H9 (cell line): Measurements from ENCODE around the gene WRAP73. TPM values are rescaled to one million over a fixed set of nuclear protein-coding genes. Genes with fewer than 3 reads are reported as not detected.

Experiments used
- DNase-seq: peaks from one replicate; pipeline ENCODE4 v3.0.0-alpha.2; 2017
- H2AFZ ChIP-seq: one replicate; pipeline ENCODE4 v1.6.1; 2013; ENCODE audit warnings: mild to moderate bottlenecking, low read length, control low read depth, moderate library complexity
- H2AK5ac ChIP-seq: 2 replicates; pipeline ENCODE4 v1.6.1; 2013; ENCODE audit warnings: low read length, control low read depth, mixed read lengths; ENCODE audit not compliant: insufficient read length
- H2BK120ac ChIP-seq: one replicate; pipeline ENCODE4 v1.6.1; 2013; ENCODE audit warnings: low read depth, mild to moderate bottlenecking, low read length, control low read depth, inconsistent platforms; ENCODE audit not compliant: poor library complexity, severe bottlenecking
- H2BK12ac ChIP-seq: 2 replicates; pipeline ENCODE4 v1.6.1; 2013; ENCODE audit warnings: low read length, control low read depth, mixed read lengths, low read depth; ENCODE audit not compliant: insufficient read length
- H2BK15ac ChIP-seq: 2 replicates; pipeline ENCODE4 v1.6.1; 2013; ENCODE audit warnings: low read depth, low read length, control low read depth
- H2BK20ac ChIP-seq: one replicate; pipeline ENCODE4 v1.6.1; 2013; ENCODE audit warnings: low read depth, mild to moderate bottlenecking, low read length, control low read depth, inconsistent platforms; ENCODE audit not compliant: poor library complexity, severe bottlenecking
- H2BK5ac ChIP-seq: 2 replicates; pipeline ENCODE4 v1.6.1; 2013; ENCODE audit warnings: low read length, control low read depth, mixed read lengths; ENCODE audit not compliant: insufficient read length
- H3K14ac ChIP-seq: 2 replicates; pipeline ENCODE4 v1.6.1; 2013; ENCODE audit warnings: low read length, control low read depth; ENCODE audit not compliant: insufficient read depth
- H3K18ac ChIP-seq: 2 replicates; pipeline ENCODE4 v1.6.1; 2013; ENCODE audit warnings: low read depth, mild to moderate bottlenecking, mixed read lengths, low read length, control low read depth; ENCODE audit not compliant: insufficient read length
- H3K23ac ChIP-seq: 2 replicates; pipeline ENCODE4 v1.6.1; 2013; ENCODE audit warnings: low read length, control low read depth, mixed read lengths, low read depth; ENCODE audit not compliant: insufficient read length
- H3K23me2 ChIP-seq: 2 replicates; pipeline ENCODE4 v1.6.1; 2013; ENCODE audit warnings: low read depth, mild to moderate bottlenecking, mixed read lengths, low read length, control low read depth; ENCODE audit not compliant: insufficient read length, poor library complexity, severe bottlenecking
- H3K27ac ChIP-seq: 2 replicates; pipeline ENCODE4 v1.5.1; 2013; ENCODE audit warnings: low read length, control low read depth, mixed read lengths, low read depth; ENCODE audit not compliant: insufficient read length
- H3K27me3 ChIP-seq: 2 replicates; pipeline ENCODE4 v1.6.1; 2013; ENCODE audit warnings: low read length, control low read depth, inconsistent platforms; ENCODE audit not compliant: insufficient read depth
- H3K4ac ChIP-seq: 2 replicates; pipeline ENCODE4 v1.6.1; 2013; ENCODE audit warnings: low read depth, mild to moderate bottlenecking, control low read depth, inconsistent platforms, low read length, moderate library complexity
- H3K4me1 ChIP-seq: 2 replicates; pipeline ENCODE4 v1.6.1; 2013; ENCODE audit warnings: low read length, control low read depth, inconsistent platforms; ENCODE audit not compliant: insufficient read depth
- H3K4me2 ChIP-seq: 2 replicates; pipeline ENCODE4 v1.6.1; 2013; ENCODE audit warnings: low read length, control low read depth, mixed read lengths; ENCODE audit not compliant: insufficient read length, insufficient read depth
- H3K56ac ChIP-seq: 2 replicates; pipeline ENCODE4 v1.6.1; 2013; ENCODE audit warnings: low read depth, mild to moderate bottlenecking, mixed read lengths, low read length, control low read depth; ENCODE audit not compliant: insufficient read length
- H3K79me1 ChIP-seq: 2 replicates; pipeline ENCODE4 v1.6.1; 2013; ENCODE audit warnings: low read depth, mild to moderate bottlenecking, moderate library complexity, low read length, control low read depth, inconsistent platforms; ENCODE audit not compliant: insufficient read depth, poor library complexity, severe bottlenecking
- H3K79me2 ChIP-seq: 2 replicates; pipeline ENCODE4 v1.6.1; 2013; ENCODE audit warnings: low read length, control low read depth, inconsistent platforms; ENCODE audit not compliant: insufficient read depth
- H3K9ac ChIP-seq: 2 replicates; pipeline ENCODE4 v1.6.1; 2013; ENCODE audit warnings: low read length, control low read depth, mixed read lengths; ENCODE audit not compliant: insufficient read length; ENCODE audit errors: extremely low read depth
- H3K9me3 ChIP-seq: one replicate; pipeline ENCODE4 v1.6.1; 2013; ENCODE audit warnings: low read depth, low read length, inconsistent platforms; ENCODE audit not compliant: control insufficient read depth
- H3T11ph ChIP-seq: one replicate; pipeline ENCODE4 v1.6.1; 2013; ENCODE audit warnings: mild to moderate bottlenecking, low read length, control low read depth, inconsistent platforms
- H4K20me1 ChIP-seq: one replicate; pipeline ENCODE4 v1.6.1; 2013; ENCODE audit not compliant: control insufficient read depth, insufficient read length, insufficient read depth
- H4K5ac ChIP-seq: 2 replicates; pipeline ENCODE4 v1.6.1; 2013; ENCODE audit warnings: low read depth, mild to moderate bottlenecking, mixed read lengths, low read length, control low read depth; ENCODE audit not compliant: insufficient read length
- H4K8ac ChIP-seq: replicated peaks from 2 replicates; pipeline ENCODE4 v1.6.1; 2013; ENCODE audit warnings: low read length, control low read depth, mixed read lengths, low read depth; ENCODE audit not compliant: insufficient read length
- H4K91ac ChIP-seq: 2 replicates; pipeline ENCODE4 v1.6.1; 2013; ENCODE audit warnings: low read depth, mild to moderate bottlenecking, moderate library complexity, mixed read lengths, low read length, control low read depth; ENCODE audit not compliant: insufficient read length
- H3K27ac Mint-ChIP-seq, 3 experiments: 2 replicates in 2 of 3; 3 replicates in 1 of 3; pipeline ENCODE4 v1.8.0; 2020 to 2021; ENCODE audit warnings: mixed read lengths in 3 of 3, mild to moderate bottlenecking in 1 of 3, moderate library complexity in 1 of 3
- H3K27me3 Mint-ChIP-seq: 2 replicates; pipeline ENCODE4 v1.8.0; 2021; ENCODE audit warnings: low read depth, mild to moderate bottlenecking, moderate library complexity, mixed read lengths
- H3K36me3 Mint-ChIP-seq, 3 experiments: 2 replicates in 2 of 3; 3 replicates in 1 of 3; pipeline ENCODE4 v1.8.0; 2020 to 2021; ENCODE audit warnings: low read depth in 3 of 3, mixed read lengths in 3 of 3; ENCODE audit not compliant: insufficient read depth in 1 of 3
- H3K4me1 Mint-ChIP-seq, 2 experiments: 2 replicates each; pipeline ENCODE4 v1.8.0; 2020; ENCODE audit warnings: mixed read lengths in 2 of 2
- H3K4me3 Mint-ChIP-seq, 2 experiments: 2 replicates in 1 of 2; 3 replicates in 1 of 2; pipeline ENCODE4 v1.8.0; 2020 to 2021; ENCODE audit warnings: mild to moderate bottlenecking in 2 of 2, mixed read lengths in 2 of 2, moderate library complexity in 1 of 2
- H3K9me3 Mint-ChIP-seq, 2 experiments: 2 replicates in 1 of 2; 3 replicates in 1 of 2; pipeline ENCODE4 v1.8.0; 2020; ENCODE audit warnings: mild to moderate bottlenecking in 2 of 2, mixed read lengths in 2 of 2, moderate library complexity in 1 of 2
- WGBS: extraction: QIAGEN DNeasy Blood & Tissue Kit; methylation state at CpG from one replicate; pipeline ENCODE4 v1.1.7; 2013; ENCODE audit warnings: missing lambda C conversion rate, low lambda C conversion rate, mixed read lengths; ENCODE audit not compliant: insufficient read length; ENCODE audit errors: extremely low coverage; 5-methylcytosine and 5-hydroxymethylcytosine counted together
- total RNA-seq: library from RNA; stranded (reverse); gene quantifications from 2 replicates; pipeline ENCODE4 v1.2.1, GENCODE V29; 2021
- TF ChIP-seq, protein P1 (sequence below): fragments of 200-600 bp; sonication (generic); conservative IDR thresholded peaks from 3 replicates; pipeline ENCODE4 v1.8.0; 2021; ENCODE audit warnings: antibody characterized with exemption, mild to moderate bottlenecking

Gene WRAP73
- total RNA-seq, 1 experiment from 2014 or later = 28.4 TPM

DNA sequence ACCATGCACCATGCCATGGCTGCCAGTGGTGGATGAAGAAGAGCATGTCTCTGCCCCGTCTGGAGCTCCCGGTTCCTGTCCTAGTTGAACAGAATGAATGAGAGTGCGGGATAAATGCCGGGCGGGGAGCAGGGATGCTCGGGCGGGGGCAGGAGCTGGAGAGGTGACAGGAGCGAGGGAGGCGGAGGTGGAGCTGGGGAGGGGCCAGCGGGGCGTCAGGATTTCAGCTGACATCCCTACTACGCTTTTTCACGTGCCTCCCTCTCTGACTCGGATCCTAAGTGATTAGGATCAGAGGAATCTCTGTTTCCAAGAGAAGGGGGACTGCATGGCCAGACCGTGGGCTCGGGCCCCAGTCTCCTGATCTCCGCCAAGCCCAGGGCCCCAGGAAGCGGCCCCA, 49.7 kb upstream of the WRAP73 start:
- no peak overlapping the region for H2BK12ac ChIP-seq
- H2BK5ac ChIP-seq = no peak overlapping the region
- H3K27ac ChIP-seq = no peak overlapping the region
- no peak overlapping the region for H2BK120ac ChIP-seq
- DNase-seq = no peak
- WGBS = no CpG with 5 or more reads among the region's 18 CpGs
- no peak overlapping the region; the same call in 1 of the 2 replicates for H3K14ac ChIP-seq
- no peak overlapping the region for H2AFZ ChIP-seq
- Mint-ChIP-seq H3K27ac (no peak overlapping the region), H3K9me3 (peaks cover 2 to 4% of the 10 kb centered on the region in 2 experiments; a peak in 4 of 5 replicates), H3K4me1 (peaks cover 4 to 26% of the 10 kb centered on the region in 2 experiments), H3K4me3 (no peak overlapping the region; a peak in 1 of 5 replicates), H3K27me3 (peaks cover 34% of the 10 kb centered on the region), H3K36me3 (peaks cover 0 to 2% (median 1%) of the 10 kb centered on the region in 3 experiments; a peak in 2 of 7 replicates)
- H3K23me2 ChIP-seq = no peaks in the 10 kb centered on the region
- H3K79me2 ChIP-seq = no peaks in the 10 kb centered on the region
- no peak overlapping the region for H2BK15ac ChIP-seq
- no peak overlapping the region for H2AK5ac ChIP-seq
- H3K79me1 ChIP-seq = no peaks in the 10 kb centered on the region
- H2BK20ac ChIP-seq = no peak overlapping the region
- TF ChIP-seq, protein P1, sequence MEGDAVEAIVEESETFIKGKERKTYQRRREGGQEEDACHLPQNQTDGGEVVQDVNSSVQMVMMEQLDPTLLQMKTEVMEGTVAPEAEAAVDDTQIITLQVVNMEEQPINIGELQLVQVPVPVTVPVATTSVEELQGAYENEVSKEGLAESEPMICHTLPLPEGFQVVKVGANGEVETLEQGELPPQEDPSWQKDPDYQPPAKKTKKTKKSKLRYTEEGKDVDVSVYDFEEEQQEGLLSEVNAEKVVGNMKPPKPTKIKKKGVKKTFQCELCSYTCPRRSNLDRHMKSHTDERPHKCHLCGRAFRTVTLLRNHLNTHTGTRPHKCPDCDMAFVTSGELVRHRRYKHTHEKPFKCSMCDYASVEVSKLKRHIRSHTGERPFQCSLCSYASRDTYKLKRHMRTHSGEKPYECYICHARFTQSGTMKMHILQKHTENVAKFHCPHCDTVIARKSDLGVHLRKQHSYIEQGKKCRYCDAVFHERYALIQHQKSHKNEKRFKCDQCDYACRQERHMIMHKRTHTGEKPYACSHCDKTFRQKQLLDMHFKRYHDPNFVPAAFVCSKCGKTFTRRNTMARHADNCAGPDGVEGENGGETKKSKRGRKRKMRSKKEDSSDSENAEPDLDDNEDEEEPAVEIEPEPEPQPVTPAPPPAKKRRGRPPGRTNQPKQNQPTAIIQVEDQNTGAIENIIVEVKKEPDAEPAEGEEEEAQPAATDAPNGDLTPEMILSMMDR = no peak
- no peak overlapping the region for H3K18ac ChIP-seq
- no peak overlapping the region for H4K8ac ChIP-seq
- H3K23ac ChIP-seq = no peak overlapping the region
- H4K91ac ChIP-seq = no peak overlapping the region
- H4K20me1 ChIP-seq = no peaks in the 10 kb centered on the region
- H3K4me2 ChIP-seq = no peak overlapping the region
- no peak overlapping the region for H3K56ac ChIP-seq
- H3K9me3 ChIP-seq = no peaks in the 10 kb centered on the region
- H3K4me1 ChIP-seq = no peaks in the 10 kb centered on the region
- no peak overlapping the region for H4K5ac ChIP-seq
- H3T11ph ChIP-seq = no peak overlapping the region
- H3K9ac ChIP-seq = no peak overlapping the region
- H3K4ac ChIP-seq = no peak overlapping the region
- no peaks in the 10 kb centered on the region; the same call in 1 of the 2 replicates for H3K27me3 ChIP-seq
